HCT116 (cell line): Measurements from ENCODE around the gene ZC4H2. TPM values are rescaled to one million over a fixed set of nuclear protein-coding genes. Genes with fewer than 3 reads are reported as not detected.
"Not testable (repeated sequence)": the region's sequence is repeated elsewhere in the genome, so short reads cannot be mapped to it uniquely, and the experiment has no call there.

Experiments used
- ATAC-seq: fragments of 200-7000 bp; cut with Tn5 transposase; 2 replicates; pipeline ENCODE4 v1.9.1; 2020; ENCODE audit warnings: mild to moderate bottlenecking, moderate library complexity
- BruUV-seq: library from RNA; stranded (reverse); fragments of 400-500 nt; replicated peaks from 2 replicates; lab custom pipeline; 2021; lab: Mats Ljungman, UMichigan
- CTCF ChIA-PET: fragments of 300-600 bp; sonication (Branson Sonifier 250); formaldehyde crosslinking; loops from one replicate; lab custom pipeline; 2021; ENCODE audit warnings: antibody characterized with exemption; lab: Charles Lee
- POLR2A ChIA-PET: fragments of 300-600, 350-600 bp; sonication (Branson Sonifier 250); formaldehyde crosslinking; loops from one replicate; lab custom pipeline; 2021; ENCODE audit warnings: antibody characterized with exemption; lab: Charles Lee
- RAD21 ChIA-PET, 2 experiments: fragments of 300-600 bp; sonication (Branson Sonifier 250); formaldehyde crosslinking; loops; one replicate each; lab custom pipeline; 2023; ENCODE audit warnings: low total read pairs in 2 of 2; ENCODE audit not compliant: uncharacterized antibody in 2 of 2, unreplicated experiment in 2 of 2, low non-redundant PET in 1 of 2; lab: Charles Lee
- DNase-seq: peaks from one replicate; pipeline ENCODE4 v3.0.0-alpha.2; 2010; ENCODE audit warnings: low read depth, low spot score
- H2AFZ ChIP-seq: fragments of 200-600 bp; shearing (Covaris generic), sonication (generic); 2 replicates; pipeline ENCODE4 v1.6.1; 2017; ENCODE audit warnings: low read depth, mixed run types, mixed read lengths, antibody characterized with exemption, low read length; ENCODE audit not compliant: poor library complexity, severe bottlenecking
- H3K27ac ChIP-seq: 2 replicates; pipeline ENCODE4 v1.5.1; 2012; ENCODE audit warnings: low read depth, low read length
- H3K27me3 ChIP-seq: fragments of 200-600 bp; sonication (generic); 2 replicates; pipeline ENCODE4 v1.6.1; 2016; ENCODE audit warnings: mixed run types, low read length, mixed read lengths; ENCODE audit not compliant: insufficient read depth
- H3K36me3 ChIP-seq, 2 experiments: fragments of 200-500 bp in 1 of 2; fragments of 200-600 bp in 1 of 2; sonication (Bioruptor generic) in 1 of 2; sonication (generic) in 1 of 2; 2 replicates each; pipeline versions ENCODE4 v1.5.1 to v1.6.1; 2014 to 2016; ENCODE audit warnings: low read length in 2 of 2, inconsistent platforms in 1 of 2, mixed read lengths in 1 of 2, mixed run types in 1 of 2; ENCODE audit not compliant: insufficient read depth in 2 of 2, control insufficient read depth in 1 of 2
- H3K4me1 ChIP-seq, 2 experiments: fragments of 200-600 bp in 1 of 2; sonication (generic) in 1 of 2; 2 replicates each; pipeline versions ENCODE4 v1.5.1 to v1.6.1; 2012 to 2017; ENCODE audit warnings: low read length in 2 of 2, inconsistent platforms in 1 of 2, mild to moderate bottlenecking in 1 of 2, mixed read lengths in 1 of 2, mixed run types in 1 of 2, moderate library complexity in 1 of 2; ENCODE audit not compliant: insufficient read depth in 2 of 2, control insufficient read depth in 1 of 2
- H3K4me2 ChIP-seq: fragments of 200-600 bp; sonication (generic); 2 replicates; pipeline ENCODE4 v1.6.1; 2017; ENCODE audit warnings: mixed run types, low read length, mixed read lengths
- H3K4me3 ChIP-seq, 2 experiments: fragments of 200-600 bp in 1 of 2; sonication (generic) in 1 of 2; replicated peaks in 1 of 2; 2 replicates each; pipeline ENCODE4 v1.5.1; 2011 to 2016; ENCODE audit warnings: low read length in 2 of 2, control low read depth in 1 of 2, low read depth in 1 of 2, mild to moderate bottlenecking in 1 of 2, mixed read lengths in 1 of 2, mixed run types in 1 of 2
- H3K79me2 ChIP-seq: fragments of 200-600 bp; sonication (generic); 2 replicates; pipeline ENCODE4 v1.6.1; 2017; ENCODE audit warnings: mild to moderate bottlenecking, mixed run types, low read length, moderate library complexity, mixed read lengths; ENCODE audit not compliant: insufficient read depth
- H3K9ac ChIP-seq: fragments of 200-600 bp; sonication (generic); 2 replicates; pipeline ENCODE4 v1.6.1; 2016; ENCODE audit warnings: low read length, mixed read lengths
- H3K9me2 ChIP-seq: fragments of 200-600 bp; sonication (generic), shearing (Covaris generic); 2 replicates; pipeline ENCODE4 v1.6.1; 2017; ENCODE audit warnings: mixed run types, mild to moderate bottlenecking, moderate library complexity; ENCODE audit not compliant: insufficient read depth
- H3K9me3 ChIP-seq, 2 experiments: fragments of 200-500 bp in 1 of 2; fragments of 200-600 bp in 1 of 2; sonication (Bioruptor generic) in 1 of 2; sonication (generic) in 1 of 2; 2 replicates each; pipeline ENCODE4 v1.6.1; 2014 to 2017; ENCODE audit warnings: low read length in 2 of 2, mixed read lengths in 2 of 2, inconsistent platforms in 1 of 2, low read depth in 1 of 2, mild to moderate bottlenecking in 1 of 2, mixed run types in 1 of 2, moderate library complexity in 1 of 2; ENCODE audit not compliant: control insufficient read depth in 1 of 2, insufficient read depth in 1 of 2
- H4K20me1 ChIP-seq: fragments of 200-600 bp; sonication (generic), shearing (Covaris generic); 2 replicates; pipeline ENCODE4 v1.6.1; 2017; ENCODE audit warnings: mixed run types, mild to moderate bottlenecking, moderate library complexity; ENCODE audit not compliant: insufficient read depth
- CBX3 ChIP-seq: IDR thresholded peaks from 2 replicates; pipeline ENCODE4 v1.6.1; 2012; ENCODE audit warnings: low read depth
- CTCF ChIP-seq, 3 experiments: fragments of 200-600 bp in 1 of 3; sonication (generic) in 1 of 3; IDR thresholded peaks in 2 of 3; conservative IDR thresholded peaks in 1 of 3; 2 replicates each; pipeline ENCODE4 v1.5.1; 2012 to 2017; ENCODE audit warnings: low read depth in 2 of 3, low read length in 2 of 3, antibody characterized with exemption in 1 of 3, borderline replicate concordance in 1 of 3, control low read depth in 1 of 3, mild to moderate bottlenecking in 1 of 3, mixed read lengths in 1 of 3, mixed run types in 1 of 3, moderate library complexity in 1 of 3; ENCODE audit not compliant: insufficient read depth in 1 of 3
- EGR1 ChIP-seq: IDR thresholded peaks from 2 replicates; pipeline ENCODE4 v1.6.1; 2012; ENCODE audit warnings: low read depth
- ELF1 ChIP-seq: IDR thresholded peaks from 2 replicates; pipeline ENCODE4 v1.6.1; 2012; ENCODE audit warnings: low read depth, borderline replicate concordance
- EZH2 ChIP-seq: fragments of 200-600 bp; sonication (generic); IDR thresholded peaks from 2 replicates; pipeline ENCODE4 v1.6.1; 2017; ENCODE audit warnings: antibody characterized with exemption, mixed run types
- FOSL1 ChIP-seq: IDR thresholded peaks from 2 replicates; pipeline ENCODE4 v1.6.1; 2012; ENCODE audit warnings: low read depth
- JUND ChIP-seq: IDR thresholded peaks from 2 replicates; pipeline ENCODE4 v1.6.1; 2012
- MAX ChIP-seq: IDR thresholded peaks from 2 replicates; pipeline ENCODE4 v1.6.1; 2012
- POLR2A ChIP-seq: IDR thresholded peaks from 2 replicates; pipeline ENCODE4 v1.7.0; 2011; ENCODE audit warnings: borderline replicate concordance; ENCODE audit not compliant: insufficient read depth, insufficient read length; ENCODE audit errors: extremely low read depth
- RAD21 ChIP-seq: IDR thresholded peaks from 2 replicates; pipeline ENCODE4 v1.6.1; 2012; ENCODE audit warnings: low read depth, mild to moderate bottlenecking
- REST ChIP-seq: IDR thresholded peaks from 2 replicates; pipeline ENCODE4 v1.6.1; 2012; ENCODE audit warnings: low read depth
- SIN3A ChIP-seq: IDR thresholded peaks from 2 replicates; pipeline ENCODE4 v1.6.1; 2012; ENCODE audit warnings: low read depth
- SRF ChIP-seq: IDR thresholded peaks from 2 replicates; pipeline ENCODE4 v1.6.1; 2012; ENCODE audit warnings: low read depth
- TCF7L2 ChIP-seq: IDR thresholded peaks from 2 replicates; pipeline ENCODE4 v1.7.0; 2011; ENCODE audit warnings: borderline replicate concordance, inconsistent platforms; ENCODE audit not compliant: insufficient read depth, insufficient read length; ENCODE audit errors: extremely low read depth
- YY1 ChIP-seq: IDR thresholded peaks from 2 replicates; pipeline ENCODE4 v1.6.1; 2011; ENCODE audit warnings: low read length, low read depth, moderate library complexity, mild to moderate bottlenecking; ENCODE audit not compliant: insufficient replicate concordance; ENCODE audit errors: extremely low read depth
- ZFX ChIP-seq: fragments of 450-650 bp; IDR thresholded peaks from 2 replicates; pipeline ENCODE4 v1.6.1; 2017
- ZNF274 ChIP-seq: fragments of 200-500 bp; sonication (Bioruptor generic); IDR thresholded peaks from 2 replicates; pipeline ENCODE4 v1.6.1; 2014; ENCODE audit warnings: mild to moderate bottlenecking, low read depth, low read length, inconsistent platforms
- intact Hi-C: fragments of 100-400 bp; cut with micrococcal nuclease; formaldehyde crosslinking; loops from 2 replicates; pipeline ENCODE4 v1.10.0; 2022
- total RNA-seq: library from RNA; stranded (reverse); gene quantifications from one replicate; pipeline ENCODE4 v1.2.1, GENCODE V29; 2021; ENCODE audit not compliant: unreplicated experiment

The ZC4H2 gene
- total RNA-seq, 1 experiment from 2014 or later: 8.8 TPM

- Histone ChIP-seq H3K4me1 (no peaks in the 10 kb centered on the region), H3K9me2 (no peaks in the 10 kb centered on the region), H3K4me3 (no peak overlapping the region), H4K20me1 (no peaks in the 10 kb centered on the region), H3K79me2 (no peaks in the 10 kb centered on the region), H3K27ac (no peak overlapping the region), H3K4me2 (no peak overlapping the region), H3K36me3 (no peaks in the 10 kb centered on the region), H3K9me3 (no peaks in the 10 kb centered on the region), H3K9ac (no peak overlapping the region)
- DNase-seq: no peak
- RAD21 ChIA-PET: no interaction called here
- POLR2A ChIA-PET: no interaction called here
- BruUV-seq: no TSS peak
- intact Hi-C loops: no loop called here
- TF ChIP-seq CTCF (IDR thresholded peaks at IDR 0.05 in 2 of 3, conservative IDR thresholded peaks at IDR 0.05 in 1 of 3; ENCODE audit: borderline replicate concordance in 1 of 3, insufficient read depth in 1 of 3, low read depth in 2 of 3, low read length in 2 of 3) (no peak), EGR1 (no peak), ZNF274 (no peak), REST (no peak), POLR2A (no peak), EZH2 (no peak), CBX3 (no peak), TCF7L2 (no peak), JUND (no peak), SRF (no peak), ELF1 (no peak), SIN3A (no peak), RAD21 (no peak), FOSL1 (no peak), YY1 (no peak), MAX (no peak), ZFX (no peak)
- TF ChIP-seq, all 23 proteins: peak for 0
- no peak for ATAC-seq
- Histone ChIP-seq H2AFZ (no peak overlapping the region), H3K27me3 (no peaks in the 10 kb centered on the region)
- CTCF ChIA-PET: no interaction called here
Measured at GRCh38 chrX:65009459-65009858, 33.2 kb upstream of the ZC4H2 start.

- CTCF ChIA-PET, POLR2A ChIA-PET: not testable (repeated sequence)
Measured at GRCh38 chrX:65002208-65002607, 26.0 kb upstream of the ZC4H2 start.

More at GRCh38 chrX:65002208-65002607, 26.0 kb upstream of the ZC4H2 start:
- H3K79me2 ChIP-seq, H3K4me3 ChIP-seq, H3K4me1 ChIP-seq, H4K20me1 ChIP-seq, intact Hi-C loops, H3K9me3 ChIP-seq, H3K27ac ChIP-seq, H3K9me2 ChIP-seq, H3K36me3 ChIP-seq, H3K9ac ChIP-seq, H3K4me2 ChIP-seq, RAD21 ChIA-PET, H2AFZ ChIP-seq, DNase-seq, H3K27me3 ChIP-seq, ATAC-seq, BruUV-seq: not testable (repeated sequence)
